Vagina (tissue), 2 donors: ENCODE measurements around the gene LAMC3.

Experiments used
- CTCF ChIP-seq, 3 experiments: fragments of 450-650 bp in 2 of 3; fragments of 200-600 bp in 1 of 3; sonication (generic) in 1 of 3; IDR thresholded peaks; one replicate each; pipeline ENCODE4 v1.5.1; 2017 to 2019; ENCODE audit warnings: antibody characterized with exemption in 3 of 3, mild to moderate bottlenecking in 2 of 3, moderate library complexity in 2 of 3
- POLR2AphosphoS5 ChIP-seq, 2 donors: sonication (generic); formaldehyde crosslinking; IDR thresholded peaks; one replicate each; pipeline ENCODE4 v1.9.0; 2017; ENCODE audit warnings: antibody characterized with exemption in 2 of 2, mild to moderate bottlenecking in 2 of 2, low read depth in 1 of 2; ENCODE audit not compliant: insufficient read depth in 1 of 2

DNA sequence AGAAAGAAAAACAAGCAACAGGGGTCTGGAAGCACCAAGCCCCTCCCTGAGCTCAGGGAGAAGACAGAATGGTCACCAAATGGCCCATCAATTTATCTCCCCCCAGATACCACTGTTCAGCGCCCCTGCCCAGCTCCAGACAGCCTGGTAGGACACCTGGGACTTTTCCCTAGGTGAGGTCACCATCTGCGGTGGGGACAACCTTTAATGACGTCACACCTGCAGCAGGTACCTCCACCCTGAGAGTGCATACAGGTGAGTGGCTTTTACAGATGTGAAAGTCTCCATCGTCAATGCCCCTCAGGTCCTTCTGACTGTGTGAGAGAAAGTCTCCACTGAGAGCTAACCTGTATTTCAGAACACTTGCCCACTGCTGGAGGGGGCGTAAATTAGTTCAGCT lies 34.3 kb upstream of the LAMC3 start:
- no peak for TF ChIP-seq CTCF (IDR thresholded peaks at IDR 0.05)
- no peak for TF ChIP-seq POLR2AphosphoS5 (IDR thresholded peaks at IDR 0.05; ENCODE audit: insufficient read depth in 1 of 2, low read depth in 1 of 2)
